ENCODE data around the gene PPM1H. TPM values are rescaled to one million over a fixed set of nuclear protein-coding genes. Genes with fewer than 3 reads are reported as not detected.

Gene PPM1H
- total RNA-seq, 2 experiments from 2014 or later, result not detected

DNA sequence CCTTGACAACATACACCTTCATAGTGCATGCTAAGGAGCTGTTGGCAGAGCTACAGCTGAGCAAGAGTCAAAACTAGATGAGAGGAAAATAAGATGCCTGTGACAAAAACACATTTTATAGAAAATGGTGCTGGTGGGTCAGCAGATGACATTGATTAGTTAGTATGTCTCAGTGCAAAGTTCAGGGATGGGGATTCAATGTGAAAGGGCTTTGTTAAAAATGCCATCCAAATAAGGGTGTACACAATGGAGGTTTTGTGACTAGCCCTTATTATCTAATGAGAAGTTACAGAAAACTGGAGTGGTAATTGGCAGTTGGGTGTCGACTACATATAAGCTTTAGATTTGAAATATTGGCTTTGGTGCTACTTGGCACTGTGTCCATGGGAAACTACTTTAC lies 299.3 kb downstream of the PPM1H start:
- peaks cover 6% of the 10 kb centered on the region for H3K4me1 Mint-ChIP-seq
- ChIA-PET CTCF (interaction anchor here (1.7 to 1.8 kb wide), 2 partner anchors 10 to 11 kb away, joined by 3 to 4 read pairs; no protein-coding TSS in a partner anchor), POLR2A (interaction anchor here (0.6 kb wide), 1 partner anchor 292 kb away, joined by 3 read pairs; no protein-coding TSS in a partner anchor)
- H3K4me3 Mint-ChIP-seq, result no peak overlapping the region
- no peak overlapping the region for H3K27ac Mint-ChIP-seq
- H3K36me3 Mint-ChIP-seq (ENCODE audit: low read depth), result no peaks in the 10 kb centered on the region
- no peak for DNase-seq
- H3K27me3 Mint-ChIP-seq, result peaks cover 51% of the 10 kb centered on the region
- H3K9me3 Mint-ChIP-seq, result no peaks in the 10 kb centered on the region

DNA sequence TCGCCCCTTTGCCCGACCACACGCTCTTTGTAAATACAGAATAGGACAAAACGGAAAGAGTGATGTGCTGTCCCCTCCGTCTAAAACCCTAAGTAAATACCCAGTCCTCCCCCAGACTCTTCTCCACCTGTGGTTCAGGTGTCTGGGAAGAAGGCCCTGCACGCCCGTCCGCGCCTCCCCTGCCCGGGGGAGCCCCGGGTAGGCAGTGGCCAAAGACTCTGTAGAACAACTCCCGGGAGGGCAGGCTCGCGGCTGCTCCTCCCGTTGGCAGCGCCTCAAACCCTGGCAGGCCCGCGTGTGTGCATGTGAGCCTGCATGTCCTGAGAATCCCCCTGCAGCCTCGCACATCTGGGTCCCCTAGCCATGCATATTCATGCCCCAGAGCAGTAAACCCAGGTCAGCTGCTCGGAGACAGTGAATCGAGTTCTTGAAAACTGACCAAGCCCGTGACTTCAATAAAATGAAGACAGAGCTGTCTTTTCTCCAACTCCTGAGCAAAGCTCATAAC lies 302.5 kb downstream of the PPM1H start:
- H3K27me3 Mint-ChIP-seq, result peaks cover 75% of the 10 kb centered on the region
- H3K4me1 Mint-ChIP-seq, result peaks cover 3% of the 10 kb centered on the region
- H3K4me3 Mint-ChIP-seq, result peak overlapping the region; percentile 56
- H3K36me3 Mint-ChIP-seq (ENCODE audit: low read depth), result no peaks in the 10 kb centered on the region
- no peaks in the 10 kb centered on the region for H3K9me3 Mint-ChIP-seq
- CTCF ChIA-PET, result interaction anchor here (0.7 to 1.6 kb wide), 3 partner anchors 12 to 17 kb away, joined by 3 read pairs; no protein-coding TSS in a partner anchor
- no peak for DNase-seq
- no peak overlapping the region for H3K27ac Mint-ChIP-seq
- POLR2A ChIA-PET, result no interaction called here

DNA sequence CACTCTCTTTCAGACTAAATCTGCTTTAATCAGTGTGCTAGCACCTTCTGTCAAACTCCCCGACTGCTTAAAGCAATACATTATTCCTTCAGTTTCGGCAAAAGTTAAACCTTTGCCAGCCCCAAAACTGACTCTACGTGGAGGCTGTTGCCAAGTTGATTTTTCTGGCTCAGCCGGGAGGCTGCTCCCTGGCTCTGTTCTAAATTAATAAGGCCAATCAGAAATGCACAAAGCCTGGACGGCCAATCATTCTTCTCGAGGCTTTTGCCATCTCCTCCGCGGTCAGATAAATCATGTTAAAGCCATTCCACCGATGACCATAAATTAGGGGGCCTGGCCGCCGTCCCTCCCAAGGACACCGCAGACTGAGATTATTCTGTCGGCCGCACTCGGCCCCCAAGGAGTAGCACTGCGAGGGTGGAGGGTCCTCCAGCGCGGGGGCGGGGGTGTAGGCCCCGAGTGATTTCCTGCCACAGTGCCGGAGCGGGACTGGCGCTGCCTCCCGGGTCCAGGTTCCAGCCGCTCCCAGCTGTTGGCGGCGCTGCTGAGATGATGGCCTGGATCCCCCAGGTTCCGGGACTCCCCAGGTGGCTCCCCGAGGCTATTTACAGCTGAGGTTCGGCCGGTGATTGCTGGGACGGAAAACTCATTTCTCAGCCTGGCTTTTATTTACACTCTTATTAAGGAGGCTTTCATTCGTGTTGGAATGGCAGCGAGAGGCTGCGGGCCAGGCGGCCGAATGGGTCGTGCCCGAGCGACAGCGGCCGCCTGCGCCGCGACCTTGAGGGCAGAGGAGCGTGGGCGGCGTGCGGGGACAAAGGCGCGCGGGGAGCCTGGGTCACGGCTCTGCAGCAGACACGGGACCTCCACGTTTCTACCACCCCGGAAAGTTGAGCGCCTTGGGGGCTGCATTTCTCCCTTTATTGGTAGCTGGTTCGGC lies 303.2 kb downstream of the PPM1H start:
- peaks cover 75% of the 10 kb centered on the region for H3K27me3 Mint-ChIP-seq
- DNase-seq, result no peak
- H3K9me3 Mint-ChIP-seq, result no peaks in the 10 kb centered on the region
- H3K4me3 Mint-ChIP-seq, result peak overlapping the region; percentile 56
- no peak overlapping the region for H3K27ac Mint-ChIP-seq
- H3K4me1 Mint-ChIP-seq, result peaks cover 3% of the 10 kb centered on the region
- no peaks in the 10 kb centered on the region for H3K36me3 Mint-ChIP-seq (ENCODE audit: low read depth)
- ChIA-PET POLR2A (no interaction called here), CTCF (interaction anchor here (1.6 kb wide), 1 partner anchor 12 kb away, joined by 3 read pairs; no protein-coding TSS in a partner anchor)

DNA sequence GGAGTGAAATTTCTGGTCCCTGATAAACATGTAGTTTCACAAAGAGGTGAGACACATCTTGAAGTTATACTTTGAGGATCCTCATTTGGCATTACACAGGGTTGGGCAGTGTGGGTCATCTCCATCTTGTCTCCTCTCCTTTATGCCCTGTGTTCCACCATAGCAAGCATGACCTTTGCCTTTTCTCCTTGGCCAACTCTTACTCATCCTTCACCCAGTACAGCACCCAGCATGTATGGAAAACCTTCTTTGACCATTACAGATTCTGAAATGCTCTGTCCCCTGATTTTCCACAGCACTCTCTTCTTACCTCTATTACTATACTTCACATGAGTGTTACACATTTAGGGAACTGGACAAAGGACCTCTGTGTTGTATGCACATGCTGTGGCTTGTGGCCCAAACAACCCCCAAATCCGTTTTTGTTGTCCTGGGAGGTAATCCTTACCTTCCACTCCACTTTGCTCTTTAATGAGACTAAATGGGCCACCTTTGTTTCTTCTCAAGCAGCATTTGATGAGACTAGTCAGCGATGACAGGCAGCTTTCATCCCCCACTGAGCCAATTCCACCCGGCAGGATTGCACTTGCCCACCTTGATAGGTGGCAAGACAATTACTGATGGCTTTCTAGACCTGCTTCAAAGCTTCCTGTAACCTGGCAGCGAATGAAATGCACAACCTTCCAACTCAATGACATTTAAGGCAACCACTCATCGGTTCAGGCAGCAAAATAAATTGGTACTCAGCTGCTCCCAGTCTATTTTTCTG lies 304.8 kb downstream of the PPM1H start:
- H3K4me3 Mint-ChIP-seq, result no peak overlapping the region
- H3K36me3 Mint-ChIP-seq (ENCODE audit: low read depth), result no peaks in the 10 kb centered on the region
- no peaks in the 10 kb centered on the region for H3K9me3 Mint-ChIP-seq
- DNase-seq, result no peak
- no peak overlapping the region for H3K27ac Mint-ChIP-seq
- ChIA-PET POLR2A (no interaction called here), CTCF (interaction anchor here (1.2 to 1.3 kb wide), 2 partner anchors 24 to 81 kb away, joined by 4 read pairs; no protein-coding TSS in a partner anchor)
- H3K4me1 Mint-ChIP-seq, result peaks cover 3% of the 10 kb centered on the region
- H3K27me3 Mint-ChIP-seq, result peaks cover 66% of the 10 kb centered on the region

DNA sequence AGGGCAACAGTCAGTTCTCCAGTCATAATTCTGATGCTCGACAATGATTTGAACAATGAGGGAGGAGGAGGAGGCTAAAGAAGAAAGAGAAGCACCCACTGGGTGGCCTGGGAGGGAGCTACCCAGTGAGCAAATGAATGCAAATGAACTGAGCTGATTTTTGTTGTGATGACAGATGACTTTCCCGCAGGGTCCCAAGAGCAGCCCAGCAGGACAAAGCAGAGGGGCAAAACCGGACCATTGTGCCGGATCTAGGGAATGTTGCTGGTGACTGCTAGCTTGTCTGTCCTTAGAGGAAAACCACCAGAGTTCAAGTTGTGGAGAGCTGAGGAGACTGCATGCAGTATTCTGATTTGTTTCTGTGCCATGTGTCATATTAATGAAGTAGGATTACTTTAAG lies 305.5 kb downstream of the PPM1H start:
- ChIA-PET CTCF (interaction anchor here (0.6 to 1.3 kb wide), 4 partner anchors 23 to 188 kb away, joined by 3 to 4 read pairs (median 4); no protein-coding TSS in a partner anchor), POLR2A (no interaction called here)
- Mint-ChIP-seq H3K36me3 (ENCODE audit: low read depth) (no peaks in the 10 kb centered on the region), H3K4me3 (no peak overlapping the region), H3K27ac (no peak overlapping the region), H3K9me3 (no peaks in the 10 kb centered on the region), H3K4me1 (peaks cover 3% of the 10 kb centered on the region), H3K27me3 (peaks cover 59% of the 10 kb centered on the region)
- no peak for DNase-seq

DNA sequence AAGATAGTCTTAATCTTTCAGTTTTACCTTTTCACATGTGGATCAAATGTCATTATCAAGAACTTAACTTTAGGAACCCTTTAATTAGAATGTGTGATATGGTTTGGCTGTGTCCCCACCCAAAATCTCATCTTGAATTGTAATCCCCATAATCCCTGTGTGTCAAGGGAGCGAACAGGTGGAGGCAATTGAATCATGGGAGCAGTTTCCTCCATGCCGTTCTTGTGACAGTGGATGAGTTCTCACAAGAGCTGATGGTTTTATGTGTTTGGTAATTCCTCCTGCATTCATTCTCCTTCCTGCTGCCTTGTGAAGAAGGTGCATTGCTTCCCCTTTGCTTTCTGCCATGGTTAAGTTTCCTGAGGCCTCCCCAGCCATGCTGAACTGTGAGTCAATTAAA lies 307.8 kb downstream of the PPM1H start:
- Mint-ChIP-seq H3K9me3 (no peaks in the 10 kb centered on the region), H3K27me3 (peaks cover 40% of the 10 kb centered on the region), H3K4me1 (no peaks in the 10 kb centered on the region), H3K27ac (no peak overlapping the region), H3K36me3 (ENCODE audit: low read depth) (no peaks in the 10 kb centered on the region), H3K4me3 (no peak overlapping the region)
- DNase-seq, result no peak
- ChIA-PET CTCF (no interaction called here), POLR2A (no interaction called here)

DNA sequence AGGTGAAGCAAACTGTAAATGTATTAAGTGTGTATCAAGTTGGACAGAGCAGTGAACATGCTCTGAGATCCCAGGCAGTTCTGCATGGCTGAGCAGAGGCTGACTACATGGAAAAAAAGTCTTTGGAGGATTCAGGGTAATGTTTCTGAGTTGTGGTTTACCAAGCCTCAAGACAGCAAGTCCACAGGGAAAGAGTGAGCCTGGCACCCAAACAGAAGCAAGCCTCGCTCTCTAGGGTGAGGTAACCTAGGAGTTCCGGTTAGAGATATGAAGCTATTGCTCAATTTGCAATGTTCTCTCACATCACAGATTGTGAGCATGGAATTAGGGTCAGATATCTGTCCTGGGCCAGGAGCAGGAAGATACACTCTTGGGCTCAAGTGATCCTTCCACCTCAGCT lies 309.7 kb downstream of the PPM1H start:
- Mint-ChIP-seq H3K4me1 (no peaks in the 10 kb centered on the region), H3K27ac (no peak overlapping the region), H3K27me3 (peaks cover 22% of the 10 kb centered on the region), H3K9me3 (no peaks in the 10 kb centered on the region), H3K4me3 (no peak overlapping the region), H3K36me3 (ENCODE audit: low read depth) (no peaks in the 10 kb centered on the region)
- DNase-seq, result no peak
- ChIA-PET CTCF (interaction anchor here (1.4 kb wide), 1 partner anchor 10 kb away, joined by 3 read pairs; no protein-coding TSS in a partner anchor), POLR2A (no interaction called here)

DNA sequence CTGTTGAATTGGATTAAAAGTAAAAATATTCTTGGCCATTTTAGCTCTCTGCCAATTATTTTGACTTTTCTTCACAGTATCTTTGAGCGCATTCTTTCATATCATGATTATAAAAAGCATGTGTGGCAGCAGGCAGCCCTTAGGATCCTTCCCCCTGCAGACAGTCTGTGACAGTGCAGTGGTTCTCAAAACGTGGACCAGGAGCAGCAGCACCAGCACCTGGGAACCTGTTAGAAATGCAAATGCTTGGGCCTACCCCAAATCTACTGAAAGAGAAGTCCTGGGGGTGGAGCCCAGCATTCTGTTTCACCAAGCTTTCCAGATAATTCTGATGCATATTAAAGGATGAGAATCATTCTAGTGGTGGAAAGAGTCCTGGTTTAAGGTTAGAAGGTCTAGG lies 312.8 kb downstream of the PPM1H start:
- Mint-ChIP-seq H3K27me3 (no peaks in the 10 kb centered on the region), H3K9me3 (no peaks in the 10 kb centered on the region), H3K27ac (no peak overlapping the region), H3K4me3 (no peak overlapping the region), H3K4me1 (no peaks in the 10 kb centered on the region), H3K36me3 (ENCODE audit: low read depth) (no peaks in the 10 kb centered on the region)
- POLR2A ChIA-PET, result no interaction called here
- CTCF ChIA-PET, result no interaction called here
- DNase-seq, result no peak

DNA sequence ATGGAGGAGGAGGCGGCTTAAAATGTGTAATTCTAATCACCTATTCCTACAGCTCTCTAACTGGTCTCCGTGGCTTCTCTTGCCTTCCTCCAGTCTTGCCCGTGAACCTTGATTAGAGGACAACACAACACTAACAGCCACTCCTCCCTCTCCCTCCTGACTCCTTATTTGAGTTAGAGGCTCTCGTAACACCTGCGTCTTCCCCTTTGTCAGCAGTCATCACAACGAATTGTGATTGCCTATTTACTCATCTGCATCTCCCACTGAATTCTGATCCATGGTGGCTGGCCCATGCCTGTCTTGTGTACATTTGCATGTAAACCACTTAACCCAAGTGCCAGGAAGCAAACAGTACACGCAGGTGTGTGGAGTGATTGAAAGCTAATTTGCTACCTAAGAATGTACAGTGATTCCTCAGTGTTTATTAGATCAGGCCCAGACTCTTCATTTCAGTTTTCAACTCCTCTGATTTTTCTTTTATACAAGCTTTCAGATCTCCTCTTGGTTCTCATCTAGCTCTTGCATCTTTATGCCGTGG lies 313.8 kb downstream of the PPM1H start:
- H3K36me3 Mint-ChIP-seq (ENCODE audit: low read depth), result peaks cover 2% of the 10 kb centered on the region

DNA sequence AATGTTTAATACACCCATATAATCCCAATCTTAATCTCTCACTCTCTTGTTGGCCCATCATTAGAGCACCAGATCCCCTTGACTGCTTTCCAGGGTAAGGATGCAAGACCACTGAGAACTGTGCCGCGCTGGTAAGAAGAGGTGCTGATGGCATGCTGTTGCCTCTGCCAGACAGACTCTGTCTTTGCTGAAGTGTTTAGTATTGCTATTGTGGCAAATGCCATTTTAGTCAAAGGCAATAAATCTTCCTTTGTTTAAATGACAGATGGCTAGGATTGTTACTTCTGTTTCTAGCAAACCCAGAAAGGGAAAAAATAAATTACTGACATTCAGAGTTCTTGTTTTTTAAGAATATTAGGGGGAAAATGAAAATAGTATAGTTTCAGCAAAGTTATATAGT lies 316.0 kb downstream of the PPM1H start:
- H3K4me1 Mint-ChIP-seq, result no peaks in the 10 kb centered on the region
- no peaks in the 10 kb centered on the region for H3K27me3 Mint-ChIP-seq
- no peak for DNase-seq
- ChIA-PET CTCF (interaction anchor here (1.4 kb wide), 1 partner anchor 13 kb away, joined by 3 read pairs; no protein-coding TSS in a partner anchor), POLR2A (no interaction called here)
- H3K36me3 Mint-ChIP-seq (ENCODE audit: low read depth), result peaks cover 4% of the 10 kb centered on the region
- H3K27ac Mint-ChIP-seq, result no peak overlapping the region
- no peak overlapping the region for H3K4me3 Mint-ChIP-seq
- no peaks in the 10 kb centered on the region for H3K9me3 Mint-ChIP-seq

More for the DNA sequence above, 313.8 kb downstream of the PPM1H start:
- Mint-ChIP-seq H3K27ac (no peak overlapping the region), H3K27me3 (no peaks in the 10 kb centered on the region), H3K4me3 (no peak overlapping the region), H3K4me1 (no peaks in the 10 kb centered on the region), H3K9me3 (no peaks in the 10 kb centered on the region)
- ChIA-PET CTCF (interaction anchor here (1.4 kb wide), 1 partner anchor 34 kb away, joined by 3 read pairs; no protein-coding TSS in a partner anchor), POLR2A (no interaction called here)
- DNase-seq, result no peak

DNA sequence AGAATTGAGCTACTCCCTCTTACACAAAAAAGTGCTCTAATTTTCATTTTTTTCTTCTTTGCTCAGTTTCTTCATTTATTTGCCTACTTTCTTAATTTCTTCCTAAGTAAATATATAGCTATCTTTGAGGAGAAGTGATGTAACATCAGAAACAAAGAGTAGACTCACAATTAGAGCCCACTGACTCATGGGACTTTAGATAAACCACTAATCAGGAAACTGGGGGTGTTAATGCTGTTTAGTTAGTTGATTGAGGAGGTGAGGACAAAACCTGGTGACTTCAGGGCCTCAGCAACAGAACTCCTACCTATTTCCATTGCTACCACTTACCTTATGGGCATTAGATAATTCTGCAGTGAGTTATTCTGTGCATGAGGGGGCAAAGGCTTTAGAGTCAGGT lies 316.6 kb downstream of the PPM1H start:
- H3K9me3 Mint-ChIP-seq, result no peaks in the 10 kb centered on the region
- no peaks in the 10 kb centered on the region for H3K27me3 Mint-ChIP-seq
- peaks cover 4% of the 10 kb centered on the region for H3K36me3 Mint-ChIP-seq (ENCODE audit: low read depth)
- no peaks in the 10 kb centered on the region for H3K4me1 Mint-ChIP-seq
- POLR2A ChIA-PET, result no interaction called here
- no peak overlapping the region for H3K27ac Mint-ChIP-seq
- H3K4me3 Mint-ChIP-seq, result no peak overlapping the region
- DNase-seq, result no peak
- CTCF ChIA-PET, result interaction anchor here (1.4 kb wide), 1 partner anchor 12 kb away, joined by 3 read pairs; no protein-coding TSS in a partner anchor

DNA sequence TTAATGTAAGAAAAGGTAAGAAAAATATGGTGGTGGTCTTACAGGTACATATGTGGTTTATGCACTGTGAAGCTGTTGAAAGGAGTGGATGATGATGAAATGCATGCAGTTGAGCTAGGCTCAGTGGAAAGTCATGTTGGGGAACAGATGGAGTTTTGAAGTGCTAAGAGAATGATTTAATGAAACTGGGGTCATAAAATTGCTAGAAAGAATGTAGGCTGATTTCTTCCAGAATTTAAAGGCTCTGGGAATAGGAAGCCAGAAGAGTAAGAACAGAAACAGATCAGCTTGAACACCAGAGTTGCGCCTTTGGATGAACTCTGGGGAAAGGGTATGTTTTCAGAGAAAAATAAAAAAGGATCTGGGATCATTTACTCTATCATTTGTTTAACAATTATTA lies 321.9 kb downstream of the PPM1H start:
- no peaks in the 10 kb centered on the region for H3K9me3 Mint-ChIP-seq

More for the DNA sequence above, 321.9 kb downstream of the PPM1H start:
- Mint-ChIP-seq H3K36me3 (ENCODE audit: low read depth) (peaks cover 4% of the 10 kb centered on the region), H3K4me1 (no peaks in the 10 kb centered on the region), H3K27ac (no peak overlapping the region), H3K27me3 (no peaks in the 10 kb centered on the region), H3K4me3 (no peak overlapping the region)
- POLR2A ChIA-PET, result no interaction called here
- DNase-seq, result no peak
- CTCF ChIA-PET, result interaction anchor here (1.4 kb wide), 1 partner anchor 10 kb away, joined by 4 read pairs; no protein-coding TSS in a partner anchor

All from activated CD4-positive, alpha-beta T cell treated with anti-CD3 and anti-CD28 coated beads, Interleukin-2, amount 10 ng/mL, durations not matched to agents 7 days and 5 days (primary cell).